Ishikawa (cell line): Measurements from ENCODE around the gene VWDE.

Experiments
- CEBPB ChIP-seq: IDR thresholded peaks from 2 replicates; pipeline ENCODE4 v1.6.1; 2012
- CREB1 ChIP-seq: IDR thresholded peaks from 2 replicates; pipeline ENCODE4 v1.6.1; 2012; ENCODE audit warnings: low read depth
- EGR1 ChIP-seq: IDR thresholded peaks from 2 replicates; pipeline ENCODE4 v1.6.1; 2012
- EP300 ChIP-seq: IDR thresholded peaks from 2 replicates; pipeline ENCODE4 v1.6.1; 2012; ENCODE audit warnings: borderline replicate concordance
- FOXM1 ChIP-seq: IDR thresholded peaks from 2 replicates; pipeline ENCODE4 v1.6.1; 2012; ENCODE audit warnings: low read depth, borderline replicate concordance
- NFIC ChIP-seq: IDR thresholded peaks from 2 replicates; pipeline ENCODE4 v1.6.1; 2012
- RAD21 ChIP-seq: IDR thresholded peaks from 2 replicates; pipeline ENCODE4 v1.6.1; 2012; ENCODE audit warnings: low read depth
- TAF1 ChIP-seq: IDR thresholded peaks from 2 replicates; pipeline ENCODE4 v1.6.1; 2012; ENCODE audit warnings: low read depth, mild to moderate bottlenecking
- TCF12 ChIP-seq: IDR thresholded peaks from 2 replicates; pipeline ENCODE4 v1.6.1; 2012; ENCODE audit warnings: low read depth
- TEAD4 ChIP-seq: IDR thresholded peaks from 2 replicates; pipeline ENCODE4 v1.6.1; 2012
- YY1 ChIP-seq: IDR thresholded peaks from 2 replicates; pipeline ENCODE4 v1.6.1; 2012; ENCODE audit warnings: low read depth
- ZBTB7A ChIP-seq: IDR thresholded peaks from 2 replicates; pipeline ENCODE4 v1.6.1; 2012; ENCODE audit warnings: low read depth
- TF ChIP-seq, protein P1 (sequence below): IDR thresholded peaks from 2 replicates; pipeline ENCODE4 v1.6.1; 2012
- TF ChIP-seq, protein P2 (sequence below): IDR thresholded peaks from 2 replicates; pipeline ENCODE4 v1.6.1; 2012; ENCODE audit warnings: low read depth, mild to moderate bottlenecking
- TF ChIP-seq, protein P3 (sequence below): IDR thresholded peaks from 2 replicates; pipeline ENCODE4 v1.6.1; 2012

VWDE gene

DNA sequence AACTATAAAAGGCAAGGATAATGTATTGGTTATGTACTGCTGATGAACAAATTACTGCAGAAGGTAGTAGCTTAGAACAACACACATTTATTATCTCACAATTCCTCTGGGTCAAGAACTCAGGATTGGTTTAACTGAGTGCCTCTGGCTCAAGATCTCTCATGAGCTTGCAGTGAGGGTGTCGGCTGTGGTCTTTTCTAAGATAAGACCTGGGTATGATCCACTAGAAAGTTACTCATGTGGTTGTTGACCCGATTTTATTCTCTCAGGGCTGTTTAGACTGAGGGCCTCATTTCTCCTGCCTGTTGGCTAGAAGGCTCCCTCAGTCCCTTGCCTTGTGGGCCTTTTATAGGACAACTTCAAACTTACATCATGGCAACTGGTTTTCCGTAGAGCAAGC, 86.7 kb downstream of the VWDE start:
- no peak for TF ChIP-seq NFIC
- no peak for TF ChIP-seq TAF1
- TF ChIP-seq, protein P1, sequence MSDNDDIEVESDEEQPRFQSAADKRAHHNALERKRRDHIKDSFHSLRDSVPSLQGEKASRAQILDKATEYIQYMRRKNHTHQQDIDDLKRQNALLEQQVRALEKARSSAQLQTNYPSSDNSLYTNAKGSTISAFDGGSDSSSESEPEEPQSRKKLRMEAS = no peak
- no peak for TF ChIP-seq ZBTB7A
- TF ChIP-seq EP300 = no peak
- no peak for TF ChIP-seq FOXM1
- TF ChIP-seq RAD21 = no peak
- no peak for TF ChIP-seq CREB1
- TF ChIP-seq YY1 = no peak
- TF ChIP-seq, protein P2, sequence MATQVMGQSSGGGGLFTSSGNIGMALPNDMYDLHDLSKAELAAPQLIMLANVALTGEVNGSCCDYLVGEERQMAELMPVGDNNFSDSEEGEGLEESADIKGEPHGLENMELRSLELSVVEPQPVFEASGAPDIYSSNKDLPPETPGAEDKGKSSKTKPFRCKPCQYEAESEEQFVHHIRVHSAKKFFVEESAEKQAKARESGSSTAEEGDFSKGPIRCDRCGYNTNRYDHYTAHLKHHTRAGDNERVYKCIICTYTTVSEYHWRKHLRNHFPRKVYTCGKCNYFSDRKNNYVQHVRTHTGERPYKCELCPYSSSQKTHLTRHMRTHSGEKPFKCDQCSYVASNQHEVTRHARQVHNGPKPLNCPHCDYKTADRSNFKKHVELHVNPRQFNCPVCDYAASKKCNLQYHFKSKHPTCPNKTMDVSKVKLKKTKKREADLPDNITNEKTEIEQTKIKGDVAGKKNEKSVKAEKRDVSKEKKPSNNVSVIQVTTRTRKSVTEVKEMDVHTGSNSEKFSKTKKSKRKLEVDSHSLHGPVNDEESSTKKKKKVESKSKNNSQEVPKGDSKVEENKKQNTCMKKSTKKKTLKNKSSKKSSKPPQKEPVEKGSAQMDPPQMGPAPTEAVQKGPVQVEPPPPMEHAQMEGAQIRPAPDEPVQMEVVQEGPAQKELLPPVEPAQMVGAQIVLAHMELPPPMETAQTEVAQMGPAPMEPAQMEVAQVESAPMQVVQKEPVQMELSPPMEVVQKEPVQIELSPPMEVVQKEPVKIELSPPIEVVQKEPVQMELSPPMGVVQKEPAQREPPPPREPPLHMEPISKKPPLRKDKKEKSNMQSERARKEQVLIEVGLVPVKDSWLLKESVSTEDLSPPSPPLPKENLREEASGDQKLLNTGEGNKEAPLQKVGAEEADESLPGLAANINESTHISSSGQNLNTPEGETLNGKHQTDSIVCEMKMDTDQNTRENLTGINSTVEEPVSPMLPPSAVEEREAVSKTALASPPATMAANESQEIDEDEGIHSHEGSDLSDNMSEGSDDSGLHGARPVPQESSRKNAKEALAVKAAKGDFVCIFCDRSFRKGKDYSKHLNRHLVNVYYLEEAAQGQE = no peak
- TF ChIP-seq CEBPB = no peak
- TF ChIP-seq, protein P3, sequence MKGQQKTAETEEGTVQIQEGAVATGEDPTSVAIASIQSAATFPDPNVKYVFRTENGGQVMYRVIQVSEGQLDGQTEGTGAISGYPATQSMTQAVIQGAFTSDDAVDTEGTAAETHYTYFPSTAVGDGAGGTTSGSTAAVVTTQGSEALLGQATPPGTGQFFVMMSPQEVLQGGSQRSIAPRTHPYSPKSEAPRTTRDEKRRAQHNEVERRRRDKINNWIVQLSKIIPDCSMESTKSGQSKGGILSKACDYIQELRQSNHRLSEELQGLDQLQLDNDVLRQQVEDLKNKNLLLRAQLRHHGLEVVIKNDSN = no peak
- no peak for TF ChIP-seq EGR1
- TF ChIP-seq TEAD4 = no peak

DNA sequence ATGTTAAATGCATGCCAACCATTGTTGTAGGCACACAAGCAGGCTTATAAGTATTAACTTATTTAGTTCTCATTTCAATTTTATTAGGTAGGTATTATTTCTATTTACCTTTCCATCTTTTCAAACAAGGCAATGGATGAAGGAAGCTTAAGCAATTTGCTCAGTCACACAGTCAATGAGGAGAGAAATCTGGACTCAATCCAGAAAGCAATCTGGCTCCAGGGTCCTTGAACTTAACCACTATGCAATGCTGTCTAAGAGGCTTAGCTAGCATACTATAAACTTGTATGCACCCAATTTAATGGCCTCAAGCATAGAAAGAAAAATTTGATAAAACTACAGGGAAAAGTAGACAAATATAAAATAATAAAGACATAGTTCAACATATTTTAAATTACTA, 88.6 kb downstream of the VWDE start:
- TF ChIP-seq EGR1 = no peak
- no peak for TF ChIP-seq RAD21
- TF ChIP-seq, protein P1 = no peak
- TF ChIP-seq, protein P2 = no peak
- TF ChIP-seq CREB1 = no peak
- TF ChIP-seq NFIC = no peak
- no peak for TF ChIP-seq TEAD4
- no peak for TF ChIP-seq FOXM1
- no peak for TF ChIP-seq YY1
- TF ChIP-seq ZBTB7A = no peak
- TF ChIP-seq CEBPB = no peak

GRCh38 chr7:12314199-12314598, 89.5 kb downstream of the VWDE start:
- TF ChIP-seq FOXM1 (no peak), RAD21 (no peak), YY1 (no peak), ZBTB7A (no peak), CEBPB (no peak), TEAD4 (no peak), EGR1 (no peak), NFIC (no peak), TCF12 (no peak), CREB1 (no peak), EP300 (no peak), TAF1 (no peak)
- TF ChIP-seq, protein P1 = no peak
- TF ChIP-seq, protein P3 = no peak
- TF ChIP-seq, protein P2 = no peak

DNA sequence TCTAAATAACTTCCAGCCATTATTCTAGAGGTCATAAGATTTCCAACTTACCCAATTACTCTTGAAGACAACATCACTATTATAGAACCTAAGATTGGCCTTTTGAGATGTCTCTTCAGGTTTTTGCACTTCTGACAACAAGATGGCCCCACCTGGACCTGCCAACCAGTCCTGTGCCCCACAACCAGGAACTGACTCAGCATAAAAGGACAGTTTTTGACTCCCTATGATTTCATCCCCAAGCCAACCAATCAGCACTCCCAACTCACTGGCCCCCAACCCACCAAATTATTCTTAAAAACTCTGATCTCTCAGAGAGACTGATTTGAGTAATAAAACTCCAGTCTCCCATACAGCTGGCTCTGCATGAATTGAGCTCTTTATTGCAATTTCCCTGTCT, 98.2 kb downstream of the VWDE start:
- TF ChIP-seq EGR1 = no peak
- no peak for TF ChIP-seq TEAD4
- TF ChIP-seq CREB1 = no peak
- TF ChIP-seq, protein P2 = no peak
- no peak for TF ChIP-seq RAD21
